ENCODE measurements around the gene PLCL1. TPM values are rescaled to one million over a fixed set of nuclear protein-coding genes. Genes with fewer than 3 reads are reported as not detected.

PLCL1 gene
- total RNA-seq, 1 donor from 2014 or later: 1.2 TPM

Other genes starting within 250 kb of the PLCL1 start
- gene RFTN2, start 129.0 kb upstream of the PLCL1 start, total RNA-seq: 29.4 and 30.6 TPM in 2 replicates
- gene MARS2, start 99.2 kb upstream of the PLCL1 start, total RNA-seq: 3.8 and 4.2 TPM in 2 replicates
- not detected in 2 replicates for gene BOLL, start 19.3 kb upstream of the PLCL1 start, total RNA-seq